Pancreas (tissue), 10 donors: ENCODE results near the gene CDH13. TPM values are rescaled to one million over a fixed set of nuclear protein-coding genes. Genes with fewer than 3 reads are reported as not detected.

Source experiments
- ATAC-seq, 4 donors: fragments of 200-7000 bp; cut with Tn5 transposase; one replicate each; pipeline versions ENCODE4 v1.8.0 to v1.9.1; 2020; ENCODE audit warnings: mild to moderate bottlenecking in 4 of 4, moderate library complexity in 4 of 4
- DNase-seq, 6 donors: peaks; one replicate each; pipeline ENCODE4 v3.0.0-alpha.2; 2020
- FAIRE-seq: peaks from 2 replicates; lab custom pipeline; 2012; peaks lifted over from hg19 to GRCh38; lab: Jason Lieb, UNC
- H3K27ac ChIP-seq, 4 donors: fragments of 200-600 bp; sonication (generic); 1 replicate in 3 of 4; 2 replicates in 1 of 4; pipeline versions ENCODE4 v1.5.0 to v1.8.0; 2020
- H3K27me3 ChIP-seq, 4 donors: fragments of 200-600 bp; one replicate each; pipeline ENCODE4 v1.8.0; 2021
- H3K36me3 ChIP-seq, 3 donors: fragments of 200-600 bp; sonication (generic) in 1 of 3; one replicate each; pipeline versions ENCODE4 v1.5.0 to v1.8.0; 2020 to 2021
- H3K4me1 ChIP-seq, 3 donors: fragments of 200-600 bp; one replicate each; pipeline ENCODE4 v1.8.0; 2021
- H3K4me3 ChIP-seq, 4 donors: fragments of 200-600 bp; sonication (generic) in 2 of 4; one replicate each; pipeline versions ENCODE4 v1.5.0 to v1.8.0; 2020 to 2021
- H3K9me3 ChIP-seq, 4 donors: fragments of 200-600 bp; one replicate each; pipeline ENCODE4 v1.8.0; 2021
- WGBS, 2 donors: extraction: QIAGEN DNeasy Blood & Tissue Kit; methylation state at CpG; one replicate each; pipeline ENCODE4 v1.1.7; 2013; 5-methylcytosine and 5-hydroxymethylcytosine counted together
- intact Hi-C, 3 donors: fragments of 100-400 bp; cut with DNase I; formaldehyde crosslinking; loops; one replicate each; pipeline versions ENCODE4 v1.11.1 to v1.14.2; 2022
- polyA plus RNA-seq, 2 donors: library from polyadenylated mRNA; stranded (reverse); fragments of 200-250 nt; gene quantifications; one replicate each; pipeline ENCODE4 v1.2.3, GENCODE V29; 2013
- total RNA-seq, 6 donors: library from RNA; stranded (reverse); fragmentation: NEBNext Ultra II Directional in 4 of 6; extraction: Animal tissue kit (Norgen Biotek cat#: 25700) in 4 of 6; gene quantifications; one replicate each; pipeline versions ENCODE4 v1.2.1 to v1.2.4, GENCODE V29; 2021 to 2023
- TF ChIP-seq, protein P1 (sequence below), 4 donors: fragments of 200-600 bp; sonication (generic) in 3 of 4; IDR thresholded peaks; one replicate each; pipeline versions ENCODE4 v1.5.0 to v1.8.0; 2021; ENCODE audit warnings: antibody characterized with exemption in 4 of 4
- donor health status: healthy with polysubstance abuse.
- donor health status: DM: no; HTN: no; CAD: no; lungs with moderate emphysema.
- donor health status: DM: no; HTN: no; CAD: no.
- donor health status: control.
- donor health status: control.
- donor health status: Bipolar disorder and iron deficiency.
- donor health status: DM: yes; HTN: yes; CAD: no.
- donor health status: DM: no; HTN: no; CAD: no.
- donor health status: DM: no; HTN: no; CAD: no.
- donor health status: DM: yes; HTN: yes; CAD: no.

CDH13 gene
- total and polyA plus RNA-seq, 8 donors, result 0.12 to 1.0 (median 0.37) TPM

DNA sequence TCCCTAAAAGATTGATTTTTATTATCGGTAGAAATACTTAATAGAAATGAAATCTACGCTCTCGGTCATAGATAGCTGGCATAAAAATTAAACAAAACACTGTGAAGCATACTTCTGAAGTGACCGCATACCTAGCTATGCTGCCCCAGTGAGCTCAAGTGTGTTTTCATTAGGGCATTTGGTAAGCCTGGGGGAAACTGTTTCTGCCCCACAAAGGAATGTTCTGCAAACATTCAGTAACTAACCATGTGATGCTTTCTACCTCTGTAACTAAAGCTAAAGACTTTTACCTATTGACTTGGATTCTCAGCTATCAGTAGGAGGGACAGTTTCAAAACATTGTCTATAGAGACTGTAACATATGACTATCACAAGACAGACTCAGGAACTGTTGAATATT lies 1087.5 kb downstream of the CDH13 start:
- DNase-seq (no peak), ATAC-seq (no peak), FAIRE-seq (no peak)
- Histone ChIP-seq H3K4me1 (no peaks in the 10 kb centered on the region), H3K4me3 (no peak overlapping the region), H3K9me3 (no peaks in the 10 kb centered on the region), H3K27me3 (no peaks in the 10 kb centered on the region), H3K36me3 (no peaks in the 10 kb centered on the region), H3K27ac (no peak overlapping the region)
- intact Hi-C loops, result no loop called here
- WGBS, 2 donors, result 77 to 80% methylated on average over 4 of the region's 4 CpGs
- TF ChIP-seq, protein P1, sequence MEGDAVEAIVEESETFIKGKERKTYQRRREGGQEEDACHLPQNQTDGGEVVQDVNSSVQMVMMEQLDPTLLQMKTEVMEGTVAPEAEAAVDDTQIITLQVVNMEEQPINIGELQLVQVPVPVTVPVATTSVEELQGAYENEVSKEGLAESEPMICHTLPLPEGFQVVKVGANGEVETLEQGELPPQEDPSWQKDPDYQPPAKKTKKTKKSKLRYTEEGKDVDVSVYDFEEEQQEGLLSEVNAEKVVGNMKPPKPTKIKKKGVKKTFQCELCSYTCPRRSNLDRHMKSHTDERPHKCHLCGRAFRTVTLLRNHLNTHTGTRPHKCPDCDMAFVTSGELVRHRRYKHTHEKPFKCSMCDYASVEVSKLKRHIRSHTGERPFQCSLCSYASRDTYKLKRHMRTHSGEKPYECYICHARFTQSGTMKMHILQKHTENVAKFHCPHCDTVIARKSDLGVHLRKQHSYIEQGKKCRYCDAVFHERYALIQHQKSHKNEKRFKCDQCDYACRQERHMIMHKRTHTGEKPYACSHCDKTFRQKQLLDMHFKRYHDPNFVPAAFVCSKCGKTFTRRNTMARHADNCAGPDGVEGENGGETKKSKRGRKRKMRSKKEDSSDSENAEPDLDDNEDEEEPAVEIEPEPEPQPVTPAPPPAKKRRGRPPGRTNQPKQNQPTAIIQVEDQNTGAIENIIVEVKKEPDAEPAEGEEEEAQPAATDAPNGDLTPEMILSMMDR (IDR thresholded peaks at IDR 0.05), result no peak

DNA sequence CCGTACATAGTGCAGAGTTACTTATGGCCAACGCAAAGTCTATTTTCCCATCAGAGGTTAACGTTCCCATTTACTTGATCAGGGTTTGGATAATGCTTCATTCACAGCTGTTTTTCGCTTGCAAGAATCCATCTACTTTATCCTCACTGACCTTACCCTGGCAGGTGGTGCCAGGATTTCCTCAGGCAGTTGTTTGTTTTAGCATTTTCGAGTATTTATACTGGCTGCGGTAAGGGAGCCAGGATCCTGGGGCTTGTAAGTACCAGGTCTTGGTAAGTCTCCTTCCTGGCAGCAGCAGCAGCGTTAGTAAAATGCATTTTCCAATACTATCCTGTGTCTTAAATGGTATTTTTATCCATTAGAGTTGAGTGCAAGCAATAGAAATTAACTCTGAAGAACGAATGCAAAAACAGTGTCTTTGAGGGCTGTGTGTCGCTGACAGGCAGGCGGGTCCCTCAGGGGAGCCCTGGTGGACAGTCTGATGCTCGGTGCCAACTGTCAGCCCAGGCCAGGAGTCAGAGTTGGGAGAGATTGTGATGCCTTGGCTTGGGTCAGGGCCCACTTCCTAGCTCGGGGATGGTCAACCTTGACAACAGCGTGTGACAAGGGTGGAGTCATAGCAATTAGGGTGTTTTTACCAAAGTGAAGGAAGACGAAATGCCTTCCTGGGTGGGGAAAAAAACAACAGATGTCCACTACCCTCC lies 1088.6 kb downstream of the CDH13 start:
- intact Hi-C loops, result no loop called here
- Histone ChIP-seq H3K4me1 (no peaks in the 10 kb centered on the region), H3K36me3 (no peaks in the 10 kb centered on the region), H3K4me3 (no peak overlapping the region), H3K9me3 (no peaks in the 10 kb centered on the region), H3K27me3 (no peaks in the 10 kb centered on the region), H3K27ac (no peak overlapping the region)
- no peak for DNase-seq
- TF ChIP-seq, protein P1 (IDR thresholded peaks at IDR 0.05), result no peak
- ATAC-seq, result peak in 2 of 4 donors; percentile 60 to 72
- 39 to 49% methylated on average over 14 of the region's 14 CpGs for WGBS, 2 donors
- FAIRE-seq, result no peak

DNA sequence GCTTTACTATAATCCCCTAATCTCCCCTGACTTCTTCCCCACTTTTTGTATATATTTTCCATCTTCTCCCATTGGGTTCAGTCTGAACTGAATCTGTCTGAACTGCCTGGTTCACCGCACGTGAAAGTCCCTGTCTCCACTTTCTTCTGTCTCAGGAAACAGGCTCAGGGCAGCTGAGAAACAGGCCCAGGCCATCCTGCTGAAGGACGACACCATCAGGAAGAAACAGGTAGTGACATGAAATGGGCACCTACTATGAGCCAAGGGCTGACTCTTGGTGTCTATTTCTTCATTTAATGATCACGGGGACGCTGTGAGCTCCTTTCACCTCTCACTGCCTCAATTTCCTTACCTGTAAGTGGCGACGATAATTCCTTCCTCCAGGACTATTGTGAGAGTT lies 1090.5 kb downstream of the CDH13 start:
- Histone ChIP-seq H3K27me3 (no peaks in the 10 kb centered on the region), H3K4me1 (no peaks in the 10 kb centered on the region), H3K36me3 (no peaks in the 10 kb centered on the region), H3K9me3 (no peaks in the 10 kb centered on the region), H3K4me3 (no peak overlapping the region), H3K27ac (no peak overlapping the region)
- FAIRE-seq (no peak), DNase-seq (no peak), ATAC-seq (no peak)
- TF ChIP-seq, protein P1 (IDR thresholded peaks at IDR 0.05), result no peak
- 68 to 70% methylated on average over 7 of the region's 7 CpGs for WGBS, 2 donors
- intact Hi-C loops, result no loop called here

DNA sequence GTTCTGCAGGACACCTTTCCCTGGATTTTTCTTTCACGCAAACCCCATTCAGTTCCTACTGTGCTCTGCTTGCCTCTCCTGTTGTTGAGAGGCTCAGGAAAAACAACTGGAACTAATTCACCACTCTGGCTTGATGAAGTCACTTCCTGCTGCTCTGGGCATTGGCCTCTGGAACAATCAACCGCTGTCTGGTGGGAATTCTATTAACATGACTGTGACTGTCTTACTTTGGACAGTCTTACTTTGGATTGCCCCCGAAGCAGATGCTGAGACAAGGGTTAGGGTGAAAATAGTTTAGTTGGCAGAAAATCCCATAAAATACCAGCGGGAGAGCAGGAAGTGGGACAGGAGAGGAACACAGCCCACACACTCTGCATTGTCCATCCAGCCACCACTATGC lies 1091.0 kb downstream of the CDH13 start:
- WGBS, 2 donors, result 68 to 78% methylated on average over 4 of the region's 4 CpGs
- TF ChIP-seq, protein P1 (IDR thresholded peaks at IDR 0.05), result no peak
- Histone ChIP-seq H3K36me3 (no peaks in the 10 kb centered on the region), H3K9me3 (no peaks in the 10 kb centered on the region), H3K4me1 (no peaks in the 10 kb centered on the region), H3K27me3 (no peaks in the 10 kb centered on the region), H3K4me3 (no peak overlapping the region), H3K27ac (no peak overlapping the region)
- FAIRE-seq, result no peak
- intact Hi-C loops, result no loop called here
- DNase-seq, result no peak
- no peak for ATAC-seq

DNA sequence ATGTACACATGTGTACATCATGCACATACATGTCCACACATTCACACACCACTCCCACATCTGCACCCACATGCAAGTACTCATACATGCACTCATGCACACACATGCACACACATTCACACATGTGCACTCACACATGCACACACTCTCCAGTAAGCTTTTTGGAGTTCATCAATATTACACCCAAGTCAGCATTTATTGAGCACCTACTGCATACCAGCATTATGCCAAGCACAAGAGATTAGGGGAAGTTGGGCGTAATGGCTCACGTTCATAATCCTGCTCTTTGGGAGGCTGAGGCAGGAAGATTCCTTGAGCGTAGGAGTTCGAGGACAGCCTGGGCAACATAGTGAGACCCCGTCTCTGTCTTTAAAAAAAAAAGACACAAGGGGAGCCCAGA lies 1093.4 kb downstream of the CDH13 start:
- FAIRE-seq, result no peak
- Histone ChIP-seq H3K36me3 (no peaks in the 10 kb centered on the region), H3K4me1 (no peaks in the 10 kb centered on the region), H3K9me3 (no peaks in the 10 kb centered on the region), H3K27me3 (no peaks in the 10 kb centered on the region), H3K4me3 (no peak overlapping the region), H3K27ac (no peak overlapping the region)
- ATAC-seq, result no peak
- TF ChIP-seq, protein P1 (IDR thresholded peaks at IDR 0.05), result no peak
- no peak for DNase-seq
- intact Hi-C loops, result no loop called here
- 73 to 84% methylated on average over 5 of the region's 5 CpGs for WGBS, 2 donors
